ENCODE measurements around the gene RO60.
A peak's percentile ranks its signal among the peaks of the same experiment; 100 is the strongest.
"Not testable (repeated sequence)": the region's sequence is repeated elsewhere in the genome, so short reads cannot be mapped to it uniquely, and the experiment has no call there.

RO60 gene

GRCh38 chr1:193059282-193060114, at the start of gene RO60, which contains the start of gene UCHL5:
TSS of gene RO60 (plus strand) at chr1:193059612. CDS start at chr1:193069055, 9,443 bp downstream.
TSS of gene UCHL5 (minus strand) at chr1:193059360. CDS start at chr1:193059260, 100 bp downstream.
- peak; percentile 96 for DNase-seq

- no peak for DNase-seq
Observed at GRCh38 chr1:193011406-193011805, 48.0 kb upstream of the RO60 start.

GRCh38 chr1:193013005-193013404, 46.4 kb upstream of the RO60 start:
- no peak for DNase-seq

- DNase-seq: no peak
Observed at GRCh38 chr1:193013707-193014106, 45.7 kb upstream of the RO60 start.

GRCh38 chr1:193014400-193014799, 45.0 kb upstream of the RO60 start:
- DNase-seq: no peak

- no peak for DNase-seq
Observed at GRCh38 chr1:193016788-193017187, 42.6 kb upstream of the RO60 start.

GRCh38 chr1:193019442-193020026, 39.9 kb upstream of the RO60 start:
- DNase-seq: peak; percentile 7

GRCh38 chr1:193025218-193025617, 34.2 kb upstream of the RO60 start:
- DNase-seq: no peak

GRCh38 chr1:193030280-193030679, 29.1 kb upstream of the RO60 start:
- no peak for DNase-seq

- DNase-seq: no peak
Observed at GRCh38 chr1:193031431-193031830, 28.0 kb upstream of the RO60 start.

- not testable (repeated sequence) for DNase-seq
Observed at GRCh38 chr1:193032643-193033427, 26.6 kb upstream of the RO60 start.

GRCh38 chr1:193033610-193034009, 25.8 kb upstream of the RO60 start:
- DNase-seq: no peak

GRCh38 chr1:193036337-193037047, 22.9 kb upstream of the RO60 start:
- DNase-seq: no peak

GRCh38 chr1:193040011-193040410, 19.4 kb upstream of the RO60 start:
- DNase-seq: no peak

- no peak for DNase-seq
Observed at GRCh38 chr1:193042766-193043691, 16.4 kb upstream of the RO60 start.

GRCh38 chr1:193048913-193049312, 10.5 kb upstream of the RO60 start:
- not testable (repeated sequence) for DNase-seq

GRCh38 chr1:193054169-193054675, 5.2 kb upstream of the RO60 start:
- no peak for DNase-seq

- DNase-seq: peak; percentile 42
Observed at GRCh38 chr1:193058529-193059281, 707 bp upstream of the RO60 start.

- no peak for DNase-seq
Observed at GRCh38 chr1:193060115-193060403, 647 bp downstream of the RO60 start.

- DNase-seq: no peak
Observed at GRCh38 chr1:193060406-193060805, 994 bp downstream of the RO60 start.

GRCh38 chr1:193060938-193061337, 1.5 kb downstream of the RO60 start:
- no peak for DNase-seq

Measured in GDM1 (cell line).